NCI-H2081 treated with DMSO at 0.1 percent for 48 hours (cell line): Measurements from ENCODE around the gene ROBO1.
"Not testable (repeated sequence)": the region's sequence is repeated elsewhere in the genome, so short reads cannot be mapped to it uniquely, and the experiment has no call there.

ENCODE experiments used
- DNase-seq: peaks from one replicate; lab custom pipeline; 2025; lab: John Stamatoyannopoulos, UW

ROBO1 gene

DNA sequence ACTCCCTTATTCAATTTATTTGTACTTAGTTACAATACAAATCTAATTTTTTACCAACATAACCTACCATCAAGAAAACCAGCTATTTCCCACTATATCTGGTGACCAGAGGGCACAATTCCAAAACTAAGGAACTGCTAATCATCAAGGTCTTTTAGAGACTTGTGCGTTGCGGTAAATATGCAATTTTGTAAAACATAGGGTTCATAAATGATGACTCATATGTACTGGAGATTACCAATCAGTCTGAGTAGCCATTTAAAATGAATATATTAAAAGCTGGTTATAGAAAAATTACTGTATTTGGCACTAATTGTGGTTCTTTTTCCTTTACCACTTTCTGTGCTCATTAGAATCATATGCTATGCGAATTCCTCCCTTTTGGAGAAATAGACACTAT is 859.6 kb downstream of the ROBO1 start:
- DNase-seq, result no peak

DNA sequence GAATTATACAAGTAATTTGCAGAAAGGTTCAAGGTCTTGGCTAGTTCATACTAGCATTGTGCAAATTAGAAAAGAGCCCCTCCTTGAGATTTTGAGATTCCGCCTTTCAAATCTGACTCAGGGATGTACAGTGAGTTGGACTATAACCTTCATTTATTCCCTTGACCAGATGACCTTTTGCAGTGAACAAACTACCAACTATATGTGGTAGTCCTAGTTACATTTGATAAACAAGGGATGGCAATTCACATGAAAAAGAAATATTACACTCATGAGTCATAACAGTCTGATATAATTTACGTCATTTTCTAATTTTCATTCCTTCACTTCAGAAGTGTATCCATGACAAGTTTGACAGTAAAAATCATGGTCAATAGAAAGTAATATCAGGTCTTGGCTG is 860.4 kb downstream of the ROBO1 start:
- DNase-seq, result no peak

DNA sequence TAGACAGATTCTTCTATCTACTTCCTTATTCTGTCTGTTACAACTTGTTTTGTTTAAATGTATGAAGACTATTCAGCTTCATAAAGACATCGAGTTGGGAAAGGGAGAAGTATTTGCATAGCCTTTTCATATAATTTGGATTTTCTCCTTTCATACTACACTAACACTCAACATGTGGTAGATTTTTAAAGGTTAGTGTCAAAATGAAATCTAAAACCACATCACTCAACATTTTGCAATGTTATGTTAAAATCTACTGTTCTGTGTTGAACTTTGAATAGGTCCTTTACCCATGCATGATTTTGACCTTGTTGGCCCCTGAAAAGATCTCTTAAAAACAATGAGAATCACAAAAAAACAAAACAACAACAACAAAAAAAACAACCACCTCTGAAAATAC is 860.9 kb downstream of the ROBO1 start:
- no peak for DNase-seq

DNA sequence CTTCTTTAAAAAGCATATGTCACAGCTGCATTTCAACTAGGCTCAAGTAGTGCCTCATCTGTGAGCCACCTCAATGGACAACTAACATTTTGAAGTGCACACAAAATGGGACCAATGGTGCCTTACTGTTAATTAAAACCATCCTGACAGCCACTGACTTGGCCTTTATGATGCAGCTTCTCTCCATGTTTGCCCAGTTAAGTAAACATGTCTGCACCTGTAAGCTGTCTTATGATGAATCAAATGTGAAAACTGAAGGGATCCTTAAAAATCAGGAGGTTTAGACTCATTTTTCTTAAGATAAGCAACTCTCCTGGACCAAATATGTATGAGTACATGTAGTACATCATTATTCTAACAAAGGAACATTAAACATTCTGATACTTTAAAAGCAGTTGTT is 861.6 kb downstream of the ROBO1 start:
- DNase-seq, result peak; percentile 32

DNA sequence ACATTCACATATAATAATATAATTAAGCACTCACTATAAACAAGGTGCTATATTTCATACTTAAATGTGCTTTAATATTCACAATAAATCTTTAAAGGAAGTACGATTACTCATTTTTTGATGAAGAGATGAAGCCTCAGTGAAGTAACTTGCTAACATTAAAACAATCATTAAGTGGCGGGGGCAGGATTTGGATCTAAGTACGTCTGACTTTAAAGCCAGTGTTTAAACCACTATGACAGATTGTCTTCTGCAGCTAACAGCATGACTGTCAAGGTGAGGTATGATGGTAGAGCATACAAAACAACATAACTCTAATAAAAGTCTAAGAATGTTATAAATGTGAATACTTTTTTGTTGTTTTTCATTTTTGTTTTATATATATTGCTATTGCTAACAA is 862.1 kb downstream of the ROBO1 start:
- no peak for DNase-seq

DNA sequence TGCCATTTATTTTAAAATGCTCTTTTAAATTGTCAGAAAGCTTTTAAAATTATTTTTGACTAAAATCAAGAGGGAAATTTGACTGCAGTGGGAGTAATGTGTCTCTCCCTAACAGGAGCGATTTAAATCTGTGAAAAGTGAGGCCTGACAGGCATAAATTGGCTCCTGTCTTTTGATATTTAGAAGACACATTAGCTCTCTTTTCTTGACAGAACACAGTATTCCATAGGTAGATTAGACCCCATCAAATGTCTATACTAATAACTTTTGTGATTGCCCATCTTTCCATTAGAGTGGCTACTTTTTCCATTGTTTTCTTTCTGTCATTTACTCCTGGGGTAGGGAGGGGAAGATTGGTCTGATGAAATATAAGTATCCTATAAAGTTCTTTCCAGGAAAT is 866.3 kb downstream of the ROBO1 start:
- DNase-seq, result no peak

DNA sequence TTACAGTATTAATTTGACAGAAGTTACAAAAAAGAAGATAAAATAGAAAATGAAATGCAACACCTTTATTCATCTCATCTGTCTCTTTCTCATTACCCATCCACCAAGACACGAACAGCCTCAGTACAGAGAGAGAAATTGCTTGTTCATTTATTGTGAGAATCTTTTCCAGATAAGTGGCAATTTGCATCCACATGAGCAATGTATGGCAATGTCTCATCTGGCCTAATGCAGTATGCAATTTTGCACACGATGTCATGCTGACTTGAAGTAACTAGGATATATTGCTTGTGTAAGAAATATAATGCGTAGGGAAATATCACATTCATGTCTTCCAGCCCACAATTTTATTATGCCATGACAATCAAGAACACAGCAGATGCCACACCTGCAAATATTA is 866.9 kb downstream of the ROBO1 start:
- no peak for DNase-seq

DNA sequence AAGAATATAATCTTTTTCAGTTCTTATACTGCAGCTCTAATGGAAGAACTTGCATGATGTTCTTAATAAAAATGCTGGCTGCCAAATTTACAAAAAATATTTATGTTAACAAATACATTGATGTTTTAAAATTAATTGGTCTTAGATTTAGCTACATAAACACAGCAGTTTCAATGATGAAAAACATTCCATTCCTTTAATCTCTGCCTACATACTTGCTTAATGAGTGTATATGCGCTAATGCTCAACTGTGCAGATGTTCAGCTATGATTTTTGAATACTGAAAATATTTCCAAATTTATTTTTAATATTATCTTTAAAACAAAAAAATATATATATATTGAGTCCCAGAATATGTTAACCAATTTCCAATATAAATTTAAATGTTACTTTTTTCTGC is 867.4 kb downstream of the ROBO1 start:
- DNase-seq, result no peak

DNA sequence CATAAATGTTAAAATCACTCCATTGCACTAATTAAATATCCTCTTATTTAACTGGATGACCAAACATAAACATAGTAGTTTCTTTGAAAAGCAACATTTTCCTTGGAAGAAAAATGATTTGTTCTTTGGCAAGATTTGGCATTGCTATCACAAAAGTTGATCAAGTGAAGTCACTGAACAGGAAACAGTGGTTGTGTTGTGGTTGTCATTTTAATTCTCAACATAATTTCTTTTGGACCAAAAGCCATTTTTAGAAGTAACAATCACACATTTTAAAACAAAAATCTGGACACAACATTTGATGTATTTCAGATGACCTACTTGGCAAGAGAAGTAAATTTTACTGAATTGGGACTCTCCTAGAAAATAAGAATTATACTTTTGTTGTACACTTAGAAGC is 872.3 kb downstream of the ROBO1 start:
- DNase-seq, result no peak

DNA sequence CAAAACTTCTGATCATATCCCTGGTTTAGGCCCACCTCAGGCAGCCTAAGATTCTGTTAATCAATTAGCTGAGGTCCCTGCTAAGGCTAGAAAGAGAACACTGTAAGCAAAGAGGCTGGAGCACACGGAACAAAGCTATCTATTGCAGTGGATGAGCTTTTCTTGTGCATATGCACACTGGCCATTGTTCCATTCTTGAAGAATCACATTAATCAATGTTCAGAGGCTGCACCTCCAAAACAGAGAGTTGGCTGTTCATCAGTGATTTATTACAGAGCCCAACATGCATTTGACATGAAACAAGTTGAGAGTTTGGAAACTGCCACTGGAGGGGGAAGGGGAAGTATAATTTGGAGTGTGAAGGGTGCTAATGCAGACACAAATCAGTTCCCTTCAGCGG is 873.0 kb downstream of the ROBO1 start:
- DNase-seq, result no peak

DNA sequence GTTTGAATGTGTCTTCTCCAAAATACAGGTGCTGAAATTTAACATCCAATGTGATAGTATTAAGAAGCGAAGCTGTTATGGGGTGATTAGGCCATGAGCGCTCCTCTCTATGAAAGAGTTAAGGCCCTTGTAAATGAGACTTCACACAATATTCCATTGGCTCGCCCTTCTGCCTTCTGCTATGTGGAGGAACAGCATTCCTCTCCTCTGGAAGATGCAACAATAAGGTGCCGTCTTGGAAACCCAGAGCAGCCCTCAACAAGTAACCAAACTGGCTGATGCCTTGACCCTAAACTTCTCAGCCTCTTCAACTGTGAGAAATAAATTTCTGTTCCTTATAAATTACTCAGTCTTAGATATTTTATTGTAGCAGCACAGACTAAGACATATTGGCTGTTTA is 874.6 kb downstream of the ROBO1 start:
- DNase-seq, result no peak

DNA sequence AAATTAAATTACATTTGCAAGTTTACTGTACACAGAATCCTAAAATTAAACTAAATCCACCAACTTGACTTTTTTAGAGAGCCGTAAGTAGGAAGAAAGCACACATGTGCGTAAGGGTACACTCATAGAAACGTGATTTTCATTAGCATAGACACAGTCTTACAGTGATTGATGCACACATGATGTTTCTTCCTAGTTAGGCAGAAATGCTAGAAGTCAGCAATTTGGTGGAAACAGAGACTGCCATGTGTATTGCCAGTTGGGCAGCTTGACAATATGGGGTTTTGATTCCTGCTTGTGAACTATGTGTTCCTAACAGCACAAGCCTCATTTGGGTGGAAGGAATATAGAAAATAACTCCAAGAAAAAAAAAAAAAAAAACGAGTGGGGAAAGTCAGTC is 878.5 kb downstream of the ROBO1 start:
- DNase-seq, result no peak

DNA sequence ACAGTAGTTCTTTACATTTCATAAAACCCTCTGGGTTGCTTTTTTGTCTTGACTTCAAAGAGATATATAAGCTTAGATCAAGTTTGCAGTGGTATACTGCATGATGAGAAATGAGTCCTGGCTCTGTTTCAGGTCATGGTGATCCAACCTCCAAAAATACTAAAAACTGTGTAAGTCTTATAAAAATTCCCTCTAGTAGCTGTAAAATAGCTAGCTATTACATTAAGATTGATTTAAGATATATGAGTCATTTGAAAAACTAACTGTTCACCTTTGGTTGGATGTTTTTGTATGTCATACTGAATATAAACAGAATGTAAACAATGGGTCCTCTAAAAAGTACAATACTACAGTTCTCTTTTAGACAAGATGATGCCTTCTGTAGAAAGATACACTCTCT is 879.2 kb downstream of the ROBO1 start:
- DNase-seq, result no peak

DNA sequence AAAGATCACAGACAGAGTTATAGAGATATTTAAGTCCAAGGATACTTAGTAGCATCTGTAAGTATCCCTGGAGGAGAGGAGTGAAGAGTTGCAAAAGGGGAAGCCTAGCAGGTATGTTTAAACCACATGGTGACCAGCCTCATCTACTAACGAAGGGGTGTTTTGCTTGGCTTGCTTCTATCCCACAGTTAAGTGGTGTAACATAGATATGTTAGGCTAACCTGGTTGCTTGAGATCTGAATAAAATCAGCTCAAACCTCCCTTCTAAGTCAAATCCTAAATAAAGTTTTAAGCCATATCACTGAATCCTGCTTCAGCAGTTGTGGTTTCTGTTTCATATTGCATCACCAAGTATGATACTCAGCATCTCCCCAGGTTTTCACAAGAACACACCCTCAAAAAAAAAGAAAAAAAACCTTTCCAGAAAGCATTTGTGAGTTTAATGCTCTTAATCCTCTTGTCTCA is 880.2 kb downstream of the ROBO1 start:
- DNase-seq, result no peak

DNA sequence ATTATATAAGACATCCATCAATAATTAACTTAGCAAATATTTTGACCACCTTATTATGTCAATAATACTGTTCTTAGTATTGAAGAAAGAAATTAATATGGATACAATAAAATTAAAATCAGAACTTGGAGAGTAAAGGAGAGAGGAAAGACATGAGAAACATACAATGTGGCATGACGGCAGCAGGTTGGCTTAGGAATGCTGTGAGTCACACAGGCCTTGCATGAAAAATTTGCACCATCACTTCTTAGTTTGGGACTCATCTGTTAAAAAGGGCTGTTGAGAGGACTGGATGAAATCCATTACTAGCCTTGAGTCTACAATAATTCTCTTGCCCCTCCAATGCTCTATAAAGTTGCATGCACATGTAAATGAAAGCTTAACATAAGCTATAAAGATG is 880.8 kb downstream of the ROBO1 start:
- DNase-seq, result no peak

DNA sequence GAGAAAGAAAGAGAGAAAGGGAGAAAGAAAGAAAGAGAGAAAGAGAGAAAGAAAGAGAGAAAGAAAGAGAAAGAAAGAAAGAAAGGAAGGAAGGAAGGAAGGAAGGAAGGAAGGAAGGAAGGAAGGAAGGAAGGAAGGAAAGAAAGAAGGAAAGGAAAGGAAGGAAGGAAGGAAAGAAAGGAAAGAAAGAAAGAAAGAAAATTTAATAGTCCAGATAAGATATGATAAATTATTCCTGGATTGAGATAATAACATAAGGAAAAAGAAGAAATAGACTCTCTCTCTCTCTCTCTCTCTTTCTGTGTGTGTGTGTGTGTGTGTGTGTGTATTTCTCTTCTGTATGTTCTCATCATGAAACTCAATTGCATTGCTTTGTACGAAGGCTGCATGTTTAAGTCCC is 883.2 kb downstream of the ROBO1 start:
- DNase-seq, result not testable (repeated sequence)

DNA sequence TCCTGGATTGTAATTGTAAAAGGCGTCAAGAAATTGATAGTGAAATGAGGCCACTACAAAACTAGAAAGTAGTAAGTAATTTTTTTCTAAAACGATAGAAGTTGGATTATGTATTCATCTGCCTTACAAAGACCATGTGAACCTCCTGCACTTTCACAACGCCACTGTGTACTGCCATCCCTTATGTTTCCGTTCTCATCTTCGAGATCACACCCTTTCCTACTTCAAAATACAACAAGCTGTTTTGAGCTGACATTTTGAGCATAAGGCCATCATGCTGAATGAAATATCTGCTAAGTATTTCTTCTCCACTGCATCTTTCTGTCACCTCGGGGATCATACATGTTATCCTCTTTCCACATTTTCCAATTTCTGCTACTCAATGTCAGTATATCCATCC is 885.5 kb downstream of the ROBO1 start:
- DNase-seq, result no peak

DNA sequence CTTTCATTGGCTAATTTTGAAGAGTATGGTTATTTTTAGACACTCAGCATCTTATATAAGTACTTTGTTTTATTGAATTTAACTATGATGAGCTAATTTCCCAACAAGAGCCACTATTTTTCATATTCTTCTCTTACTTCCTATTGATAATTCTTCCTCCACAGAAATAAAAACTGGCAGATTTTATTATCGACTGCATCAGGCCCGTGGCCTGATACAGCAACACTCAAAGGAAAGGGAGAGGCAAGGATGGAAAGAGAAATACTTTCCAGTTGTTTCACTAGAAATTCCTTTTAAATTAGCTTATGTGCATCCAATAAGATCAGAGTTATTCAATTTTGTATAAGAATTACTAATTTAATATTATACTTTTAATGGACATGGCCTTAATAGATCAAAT is 886.3 kb downstream of the ROBO1 start:
- no peak for DNase-seq

DNA sequence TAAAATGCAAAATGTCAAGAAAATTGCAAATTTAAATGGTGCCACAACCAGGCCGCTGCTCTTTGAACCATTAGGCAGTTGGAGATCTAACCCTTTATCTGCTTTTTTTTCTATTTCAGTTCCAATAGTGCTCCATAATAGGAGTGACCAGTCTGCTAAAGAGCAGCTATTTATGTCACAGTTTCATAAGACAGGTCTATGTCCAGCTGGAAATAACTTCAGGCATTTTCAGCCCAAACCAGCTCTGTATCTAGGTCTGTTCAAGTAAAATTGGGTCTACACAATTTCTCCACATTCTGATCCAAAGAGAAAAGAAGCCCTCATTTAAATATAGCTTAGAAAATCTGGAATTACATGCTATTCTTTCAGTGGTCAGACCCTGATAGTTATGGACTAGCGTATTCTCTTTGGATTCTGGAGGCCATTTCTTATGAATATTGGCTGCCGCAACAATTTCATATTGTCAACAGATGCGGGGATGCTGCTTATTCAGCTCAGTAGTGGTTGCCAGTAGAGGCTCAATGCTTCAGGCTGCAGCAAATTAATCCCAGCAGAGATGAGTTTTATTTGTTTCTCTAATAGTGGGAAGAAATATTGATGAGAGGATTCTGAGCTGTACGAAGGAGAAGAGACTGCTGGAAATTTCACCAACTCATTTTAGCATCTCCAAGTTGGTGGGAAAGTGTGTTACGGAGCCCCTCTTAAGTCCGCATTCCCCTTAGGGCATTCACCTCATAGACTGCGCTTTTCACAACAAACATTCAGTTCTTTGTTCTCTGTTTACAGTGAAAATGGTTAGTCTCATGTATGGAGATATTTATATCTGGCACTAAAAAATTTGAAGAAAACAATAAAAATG is 887.0 kb downstream of the ROBO1 start:
- DNase-seq, result no peak

DNA sequence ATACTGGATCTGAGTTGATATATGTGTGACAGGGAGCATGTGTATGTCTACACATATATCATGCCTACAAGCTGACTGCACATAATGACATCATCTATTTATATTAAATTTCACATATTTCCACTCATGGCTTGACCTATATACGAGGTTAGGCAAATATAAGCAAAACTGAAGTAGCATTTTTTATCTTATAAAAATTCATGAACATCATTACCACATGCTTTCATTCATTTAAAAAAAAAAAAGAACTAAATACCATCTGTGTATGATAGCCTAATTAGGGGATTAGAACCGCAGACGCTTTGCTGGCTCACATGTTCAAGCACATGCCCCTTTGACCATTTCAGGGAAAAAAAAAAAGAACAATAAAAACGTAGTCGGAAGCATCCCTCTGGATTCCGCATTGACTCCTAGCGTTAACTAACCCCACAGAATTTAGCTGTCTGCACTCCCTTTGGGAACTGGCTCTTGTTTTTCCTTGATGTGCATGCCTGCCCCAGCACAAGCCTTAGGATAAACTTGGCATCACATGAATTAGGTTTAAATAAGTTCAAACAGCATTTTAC is 888.4 kb downstream of the ROBO1 start:
- DNase-seq, result no peak

DNA sequence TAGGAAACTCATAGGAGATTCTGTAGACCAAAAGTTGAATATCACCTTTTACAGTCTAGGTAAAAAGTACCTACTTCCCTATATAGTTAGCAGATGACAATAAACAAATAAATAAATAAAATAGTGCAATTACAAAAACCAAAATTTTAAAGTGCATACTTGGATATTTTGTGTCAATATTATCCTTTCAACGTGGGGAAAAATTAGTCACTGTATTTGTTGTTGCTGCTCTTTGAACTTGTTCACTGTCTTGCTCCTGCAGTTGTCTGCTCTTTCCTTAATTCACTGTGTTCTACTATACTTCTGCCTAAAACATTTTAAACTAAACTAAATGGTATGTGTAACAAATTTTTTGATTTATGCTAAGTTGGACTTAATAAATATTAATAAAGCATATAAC is 889.0 kb downstream of the ROBO1 start:
- no peak for DNase-seq

DNA sequence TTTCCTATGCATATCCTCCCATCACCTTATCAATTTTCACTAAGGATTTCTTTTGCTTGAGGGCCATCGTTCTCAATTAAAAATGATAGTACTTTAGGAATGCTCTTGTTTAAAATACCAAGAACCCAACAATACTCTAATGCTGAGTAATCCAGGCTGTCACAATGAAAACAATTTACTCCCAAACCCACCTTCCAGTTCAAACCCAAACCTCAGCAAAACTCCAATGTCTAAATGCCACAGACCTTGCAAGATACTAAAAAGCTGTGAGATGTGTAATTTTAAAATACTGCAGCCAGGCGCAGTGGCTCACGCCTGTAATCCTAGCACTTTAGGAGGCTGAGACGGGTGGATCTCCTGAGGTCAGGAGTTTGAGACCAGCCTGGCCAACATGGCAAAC is 889.8 kb downstream of the ROBO1 start:
- DNase-seq, result no peak

DNA sequence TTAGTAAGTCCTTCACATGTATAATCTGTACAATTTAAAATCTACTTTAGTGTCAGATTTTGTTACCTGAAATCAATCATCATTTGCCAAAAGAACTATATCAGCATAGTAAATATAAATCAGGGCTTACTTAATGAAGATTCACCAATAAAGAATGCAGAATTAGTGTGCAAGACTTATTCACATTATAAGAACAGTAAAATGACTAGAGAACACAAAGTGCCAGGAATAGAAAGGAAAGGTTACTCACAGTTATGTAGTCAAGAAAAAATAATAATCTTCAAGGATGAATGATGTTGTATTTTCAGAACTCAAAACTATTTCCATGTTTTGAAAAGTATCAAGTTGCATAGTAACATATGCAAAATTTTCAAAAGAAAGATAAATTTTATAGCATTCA is 891.9 kb downstream of the ROBO1 start:
- no peak for DNase-seq

DNA sequence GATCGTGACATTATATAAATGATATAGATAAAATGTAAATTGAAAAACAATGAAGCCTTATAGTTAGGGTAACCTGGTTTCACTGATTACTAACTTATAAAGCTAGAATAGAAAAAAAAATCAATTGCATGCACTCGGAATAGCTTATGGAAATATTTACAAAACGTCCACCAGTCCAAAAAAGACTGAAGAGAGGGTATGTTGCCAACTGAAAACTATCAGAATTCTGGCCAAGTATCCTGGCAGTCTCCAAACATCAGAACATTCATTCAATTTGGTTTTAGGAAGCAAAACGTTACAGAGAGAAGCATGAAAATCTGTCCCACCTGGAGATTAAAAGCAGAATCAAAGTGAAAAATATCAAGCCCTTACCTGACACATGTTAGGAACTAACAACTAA is 892.4 kb downstream of the ROBO1 start:
- DNase-seq, result no peak
